Activated T-cell treated with anti-CD3 and anti-CD28 coated beads for 48 hours (primary cell): ENCODE data around the gene C1QTNF4.
"Not testable (repeated sequence)": the region's sequence is repeated elsewhere in the genome, so short reads cannot be mapped to it uniquely, and the experiment has no call there.

Experiments used
- DNase-seq: peaks from one replicate; pipeline ENCODE4 v3.0.0-alpha.2; 2020; ENCODE audit warnings: low read depth

The C1QTNF4 gene

DNA sequence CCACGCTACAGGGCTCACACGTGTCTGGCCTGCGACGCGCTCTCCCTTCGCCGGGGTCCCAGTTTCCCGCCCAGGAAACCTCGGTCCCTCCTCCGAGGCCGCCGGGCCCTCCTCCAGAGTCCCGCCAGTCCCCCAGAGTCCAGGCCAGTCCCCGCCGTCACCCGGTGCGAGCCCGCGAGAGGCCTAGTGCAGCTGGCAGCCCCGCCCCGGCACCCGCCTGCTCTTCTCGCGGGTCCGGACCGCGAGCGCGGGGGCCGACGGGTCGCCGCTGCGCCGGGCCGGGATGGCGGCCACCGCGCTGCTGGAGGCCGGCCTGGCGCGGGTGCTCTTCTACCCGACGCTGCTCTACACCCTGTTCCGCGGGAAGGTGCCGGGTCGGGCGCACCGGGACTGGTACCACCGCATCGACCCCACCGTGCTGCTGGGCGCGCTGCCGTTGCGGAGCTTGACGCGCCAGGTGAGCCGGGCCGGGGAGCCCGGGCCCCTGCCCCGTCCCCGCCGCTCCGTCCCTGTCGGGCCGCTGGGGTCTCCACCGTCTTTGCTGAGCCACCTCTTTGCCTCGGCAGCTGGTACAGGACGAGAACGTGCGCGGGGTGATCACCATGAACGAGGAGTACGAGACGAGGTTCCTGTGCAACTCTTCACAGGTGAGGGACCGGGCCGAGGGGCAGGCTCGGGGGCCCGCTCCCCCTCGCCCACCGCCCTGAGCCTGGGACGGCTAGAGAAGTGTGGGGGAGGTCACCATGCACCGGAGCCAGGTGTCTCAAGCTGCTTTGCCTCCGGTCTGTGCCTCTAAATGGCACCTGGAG lies 28.7 kb downstream of the C1QTNF4 start, which contains the start of gene PTPMT1:
Gene PTPMT1, plus strand, starts transcription at position 260 of the 809 bp plus-strand sequence. Its CDS starts 24 bp downstream, at position 284.
- peak; percentile 76 for DNase-seq

DNA sequence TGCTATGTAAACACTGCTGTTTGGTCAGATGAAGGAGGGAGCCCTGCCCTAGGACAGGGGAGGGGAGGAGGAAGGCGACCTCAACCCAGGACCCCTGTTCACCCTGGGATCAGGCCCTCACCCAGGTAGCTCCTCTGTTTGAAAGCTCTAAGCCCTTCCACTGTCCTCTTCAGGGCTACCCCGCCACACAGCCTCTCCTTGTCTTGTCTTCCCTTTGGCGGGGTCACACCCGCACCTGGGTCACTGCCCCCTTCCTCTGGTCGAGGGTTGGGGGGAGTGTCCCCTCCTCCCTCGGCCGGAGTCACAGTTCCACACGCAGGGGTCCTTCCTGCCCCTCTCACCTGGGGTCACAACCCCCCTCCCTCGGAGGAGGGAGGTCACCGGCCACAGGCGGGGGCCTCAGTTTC lies 29.3 kb downstream of the C1QTNF4 start:
- no peak for DNase-seq

DNA sequence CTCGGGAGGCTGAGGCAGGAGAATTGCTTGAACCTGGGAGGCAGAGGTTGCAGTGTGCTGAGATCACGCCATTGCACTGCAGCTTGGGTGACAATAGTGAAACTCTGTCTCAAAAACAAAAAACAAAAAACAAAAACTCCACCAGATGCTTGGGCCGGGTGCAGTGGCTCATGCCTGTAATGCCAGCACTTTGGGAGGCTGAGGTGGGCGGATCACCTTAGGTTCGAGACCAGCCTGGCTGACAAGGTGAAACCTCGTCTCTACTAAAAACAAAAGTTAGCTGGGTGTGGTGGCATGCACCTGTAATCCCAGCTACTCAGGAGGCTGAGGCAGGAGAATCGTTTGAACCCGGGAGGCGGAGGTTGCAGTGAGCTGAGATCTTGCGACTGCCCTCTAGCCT lies 29.8 kb downstream of the C1QTNF4 start:
- not testable (repeated sequence) for DNase-seq

DNA sequence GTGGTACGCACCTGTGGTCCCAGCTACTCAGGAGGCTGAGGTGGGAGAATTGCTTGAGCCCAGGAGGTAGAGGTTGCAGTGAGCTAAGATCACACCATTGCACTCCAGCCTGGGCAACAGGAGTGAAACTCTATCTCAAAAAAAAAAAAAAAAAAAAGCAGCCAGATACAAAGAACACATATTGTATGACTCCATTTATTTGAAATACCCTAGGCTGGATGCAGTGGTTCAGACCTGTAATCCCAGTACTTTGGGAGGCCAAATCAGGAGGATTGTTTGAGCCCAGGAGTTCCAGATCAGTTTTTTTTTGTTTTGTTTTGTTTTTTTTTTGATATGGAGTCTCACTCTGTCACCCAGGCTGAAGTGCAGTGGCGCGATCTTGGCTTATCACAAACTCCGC lies 31.8 kb downstream of the C1QTNF4 start:
- DNase-seq, result not testable (repeated sequence)

DNA sequence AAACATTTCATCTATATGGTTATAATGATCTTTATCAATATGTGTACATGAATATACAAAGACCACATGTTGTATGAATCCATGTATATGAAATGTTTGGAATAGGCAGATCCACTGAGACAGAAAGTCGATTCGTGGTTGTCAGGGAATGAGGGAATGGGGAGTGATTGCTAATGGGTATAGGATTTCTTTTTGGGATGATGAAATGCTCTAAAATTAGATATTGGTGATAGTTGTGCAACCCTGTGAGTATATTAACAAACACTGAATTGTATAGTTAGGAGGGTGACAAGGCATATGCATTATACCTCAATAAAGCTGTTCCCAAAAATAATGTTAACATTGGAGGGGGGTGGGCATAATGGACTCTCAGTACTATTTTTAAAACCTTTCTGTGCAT lies 33.8 kb downstream of the C1QTNF4 start:
- DNase-seq, result no peak

DNA sequence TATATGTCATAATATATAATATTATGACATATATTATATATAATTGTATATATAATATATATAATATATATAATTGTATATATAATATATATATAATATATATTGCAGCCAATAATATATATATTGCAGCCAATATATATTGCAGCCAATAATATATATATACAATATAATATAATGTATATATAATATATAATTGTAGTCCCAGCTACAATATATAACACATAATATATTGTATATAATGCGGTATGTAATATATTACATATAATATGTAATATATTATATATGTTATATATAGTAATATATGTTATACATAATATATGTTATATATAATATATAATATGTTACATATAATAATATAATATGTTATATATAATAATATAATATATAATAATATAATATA lies 35.5 kb downstream of the C1QTNF4 start:
- no peak for DNase-seq

DNA sequence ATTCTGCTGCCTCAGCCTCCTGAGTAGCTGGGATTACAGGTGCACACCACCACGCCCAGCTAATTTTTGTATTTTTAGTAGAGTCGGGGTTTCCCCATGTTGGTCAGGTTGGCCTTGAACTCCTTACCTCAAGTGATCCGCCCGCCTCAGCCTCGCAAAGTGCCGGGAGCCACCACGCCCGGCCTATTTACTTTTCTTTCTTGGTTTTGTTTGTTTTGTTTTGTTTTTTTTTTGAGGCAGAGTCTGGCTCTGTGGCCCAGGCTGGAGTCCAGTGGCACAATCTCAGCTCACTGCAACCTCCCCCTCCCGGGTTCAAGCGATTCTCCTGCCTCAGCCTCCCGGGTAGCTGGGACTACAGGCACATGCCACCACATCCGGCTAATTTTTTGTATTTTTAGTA lies 37.2 kb downstream of the C1QTNF4 start:
- not testable (repeated sequence) for DNase-seq

DNA sequence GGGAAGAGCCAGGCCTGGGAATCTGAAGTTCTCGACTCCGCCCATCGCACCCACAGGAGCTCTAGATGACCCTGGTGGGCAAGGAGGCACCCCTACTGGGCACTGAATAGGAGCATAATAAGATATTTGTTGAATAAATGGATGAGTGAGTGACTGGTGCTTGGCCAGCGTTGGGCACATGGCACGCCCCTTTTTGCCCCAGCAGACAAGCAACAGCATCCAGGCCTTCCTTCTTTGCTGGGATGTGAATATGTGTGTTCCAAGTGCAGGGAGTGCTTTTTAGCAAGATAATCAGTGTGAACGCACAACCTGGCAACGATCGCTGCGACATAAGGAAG lies 40.8 kb downstream of the C1QTNF4 start:
- DNase-seq, result no peak

DNA sequence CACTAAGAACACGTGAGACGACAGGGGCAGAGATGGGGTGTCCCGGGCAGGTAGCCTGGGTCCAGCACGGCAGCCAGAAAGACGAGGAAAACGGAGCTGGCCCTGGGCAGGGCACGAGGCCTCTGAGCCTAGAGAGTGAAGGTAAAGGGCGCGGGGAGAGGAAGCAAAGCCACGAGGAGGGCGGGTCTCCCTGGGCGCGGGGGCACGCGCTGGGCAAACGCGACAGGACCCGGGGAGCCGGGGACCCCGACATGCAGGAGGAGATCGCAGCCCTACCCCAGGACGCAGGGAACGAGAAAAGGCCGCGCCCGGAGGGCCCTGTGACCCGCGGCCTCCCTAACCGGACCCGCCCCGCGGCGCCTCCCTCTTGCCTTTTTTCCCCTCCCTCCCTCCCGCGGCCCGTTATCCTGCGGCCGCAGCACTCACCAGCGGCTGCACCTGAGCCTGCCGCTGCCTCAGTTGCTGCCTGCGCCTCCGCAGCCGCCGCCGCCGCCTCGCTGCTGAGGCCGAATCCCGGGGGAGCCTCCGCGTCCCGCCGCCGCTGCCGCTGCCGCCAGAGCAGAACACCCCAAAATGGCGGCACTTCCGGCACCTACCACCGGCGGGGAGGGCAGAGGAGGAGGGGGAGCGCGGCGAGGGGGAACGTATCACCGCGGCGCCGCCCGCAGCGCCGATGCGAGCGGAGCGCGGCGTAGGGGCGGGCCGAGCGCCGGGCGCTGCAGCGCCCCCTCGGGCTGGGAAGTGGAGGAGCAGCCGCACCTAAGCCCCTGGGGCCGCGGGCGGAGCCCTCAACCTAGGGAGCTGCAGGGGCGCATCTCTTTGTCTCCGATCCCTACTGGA lies 41.4 kb downstream of the C1QTNF4 start, which contains the start of gene CELF1:
Gene CELF1, minus strand, starts transcription at position 567 of the 840 bp plus-strand sequence. CDS start 53,609 bp downstream, outside the sequence.
- peak; percentile 93 for DNase-seq

DNA sequence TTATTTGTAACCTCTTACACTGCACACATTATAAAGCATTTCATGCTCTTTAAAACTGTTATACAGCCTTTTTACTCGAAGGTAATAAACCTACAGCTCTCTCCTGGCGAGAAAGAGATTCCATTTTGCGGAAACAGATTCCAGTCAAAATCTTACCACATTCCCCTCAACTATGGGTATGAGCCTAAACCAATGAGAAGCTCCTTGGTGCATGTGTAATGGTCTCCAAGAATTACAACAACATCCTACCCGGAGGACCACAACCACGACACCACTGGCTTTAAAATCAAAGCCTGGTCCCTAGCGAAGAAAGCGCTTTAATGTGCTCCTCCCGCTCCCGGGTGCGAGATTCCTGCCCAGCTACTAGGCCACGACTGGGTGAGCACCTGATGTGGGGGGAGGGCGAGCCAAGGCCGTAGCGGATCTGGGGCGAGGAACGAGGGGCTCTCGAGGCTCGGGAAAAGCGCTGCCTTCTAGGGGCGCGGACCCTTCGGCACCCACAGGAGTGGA lies 42.1 kb downstream of the C1QTNF4 start:
- no peak for DNase-seq

DNA sequence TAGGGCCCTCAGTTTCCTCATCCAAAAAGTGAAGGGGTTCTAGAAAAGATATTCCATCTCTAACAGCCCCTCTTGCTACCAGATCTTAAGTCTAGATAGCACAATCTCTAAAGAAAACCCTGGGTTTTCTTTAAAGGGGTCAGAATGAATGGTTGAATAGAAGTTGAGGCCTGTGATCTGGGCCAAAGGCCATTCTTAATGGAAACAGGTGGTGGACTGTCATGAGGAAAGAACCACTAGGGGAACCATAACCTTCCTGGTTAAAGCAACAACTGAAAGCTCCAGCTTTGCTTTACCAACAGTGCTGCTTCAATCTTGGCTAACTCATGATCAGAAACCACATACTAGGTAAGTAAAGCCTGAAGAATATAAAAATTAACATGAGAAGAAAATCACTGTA lies 43.1 kb downstream of the C1QTNF4 start:
- DNase-seq, result no peak

DNA sequence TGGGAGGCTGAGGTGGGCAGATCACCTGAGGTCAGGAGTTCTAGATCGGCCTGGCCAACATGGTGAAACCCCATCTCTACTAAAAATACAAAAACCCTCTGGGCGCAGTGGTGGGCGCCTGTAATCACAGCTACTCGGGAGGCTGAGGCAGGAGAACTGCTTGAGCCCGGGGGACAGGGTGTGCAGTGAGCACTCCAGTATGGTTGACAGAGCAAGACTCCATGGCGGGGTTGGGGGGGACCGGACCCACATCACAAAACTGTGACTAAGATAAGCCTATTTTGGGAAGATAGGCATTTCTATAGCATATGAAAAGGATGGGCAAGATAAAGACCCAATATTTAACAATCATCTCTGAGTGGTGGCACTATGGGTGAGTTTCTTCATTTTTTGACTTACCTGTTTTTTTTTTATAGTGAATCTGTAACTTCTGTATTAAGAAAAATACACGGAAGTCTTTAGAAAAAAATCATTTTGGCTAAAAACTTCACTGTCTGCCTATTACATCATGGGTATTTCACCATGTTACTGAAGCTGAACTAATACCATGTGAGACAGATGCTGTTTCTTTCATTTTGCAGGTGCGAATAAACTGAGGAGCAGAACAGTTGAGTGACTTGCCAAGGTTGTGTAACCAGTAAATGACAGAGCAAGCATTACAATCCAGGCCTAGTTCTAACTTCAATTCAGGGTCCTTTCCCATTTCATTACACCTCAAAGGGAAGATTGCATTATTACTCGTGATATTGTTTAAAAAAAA lies 43.7 kb downstream of the C1QTNF4 start:
- DNase-seq, result no peak

DNA sequence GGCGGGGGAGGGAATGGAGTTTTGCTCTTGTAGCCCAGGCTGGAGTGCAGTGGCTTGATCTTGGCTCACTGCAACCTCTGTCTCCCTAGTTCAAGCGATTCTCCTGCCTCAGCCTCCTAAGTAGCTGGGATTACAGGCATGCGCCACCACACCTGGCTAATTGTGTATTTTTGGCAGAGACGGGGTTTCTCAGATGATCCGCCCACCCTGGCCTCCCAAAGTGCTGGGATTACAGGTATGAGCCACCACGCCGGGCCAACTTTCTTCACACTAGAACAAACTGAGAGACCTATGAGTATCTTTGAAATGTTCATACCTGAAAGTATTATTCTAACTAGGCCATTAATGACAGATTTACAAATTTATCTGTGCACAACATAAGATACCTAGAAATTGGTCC lies 47.9 kb downstream of the C1QTNF4 start:
- not testable (repeated sequence) for DNase-seq

DNA sequence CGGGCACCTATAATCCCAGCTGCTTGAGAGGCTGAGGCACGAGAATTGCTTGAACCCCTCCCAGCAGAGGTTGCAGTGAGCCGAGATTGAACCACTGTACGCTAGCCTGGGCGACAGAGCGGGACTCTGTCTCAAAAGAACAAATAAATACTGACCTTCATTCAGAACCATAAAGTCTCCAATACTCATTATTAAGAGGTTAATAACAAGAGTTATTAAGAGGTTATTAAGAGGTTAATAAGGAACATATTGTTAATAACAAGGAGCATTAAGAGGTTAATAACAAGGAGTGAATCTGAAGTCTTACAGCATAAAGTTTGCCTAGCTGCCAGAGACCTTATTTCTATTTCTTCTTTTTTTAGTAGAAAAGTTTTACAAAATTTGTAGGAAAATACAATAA lies 48.9 kb downstream of the C1QTNF4 start:
- DNase-seq, result no peak

DNA sequence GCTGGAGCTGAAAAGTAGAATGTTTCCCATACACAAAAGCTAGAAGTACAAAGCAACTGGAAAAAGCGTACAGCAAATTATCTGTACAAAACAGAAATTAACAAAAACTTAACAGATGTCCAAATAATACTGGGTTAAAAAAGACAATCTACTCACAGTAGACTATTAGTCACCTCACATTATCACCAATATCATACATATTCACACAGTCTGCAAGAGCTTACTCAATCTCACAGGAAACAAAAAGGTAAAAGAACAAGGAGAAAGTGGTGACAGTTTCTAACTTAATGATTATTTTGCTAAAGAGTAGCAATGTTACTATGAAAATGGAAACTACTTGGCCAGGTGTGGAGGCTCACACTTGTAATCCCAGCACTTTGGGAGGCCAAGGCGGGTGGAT lies 53.1 kb downstream of the C1QTNF4 start:
- no peak for DNase-seq

DNA sequence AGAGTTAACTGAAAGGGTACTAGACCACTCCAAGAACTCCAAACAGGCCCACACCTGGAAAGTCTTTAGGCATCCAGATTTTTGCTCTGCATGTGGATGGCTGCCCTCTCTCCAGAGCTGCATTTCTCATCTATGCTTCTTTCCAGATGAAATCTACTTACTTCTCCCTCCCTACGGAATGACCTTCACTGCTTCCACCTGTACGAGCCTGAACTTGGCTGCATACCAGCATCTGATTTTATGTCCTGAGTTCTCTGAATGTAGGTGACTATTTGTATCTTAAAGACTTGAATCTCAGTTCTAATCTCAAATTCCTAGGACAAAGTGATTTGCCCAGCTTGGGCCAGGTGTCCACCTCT lies 54.6 kb downstream of the C1QTNF4 start:
- DNase-seq, result no peak
